Activated CD8-positive, alpha-beta memory T cell treated with anti-CD3 and anti-CD28 coated beads for 36 hours (primary cell): ENCODE data around the gene LMTK3. TPM values are rescaled to one million over a fixed set of nuclear protein-coding genes. Genes with fewer than 3 reads are reported as not detected.

Experiments used
- CTCF ChIA-PET: fragments of 350-600 bp; sonication (Branson Sonifier 250); formaldehyde crosslinking; loops from one replicate; lab custom pipeline; 2021; ENCODE audit warnings: antibody characterized with exemption; lab: Charles Lee
- POLR2A ChIA-PET: fragments of 350-600 bp; sonication (Branson Sonifier 250); formaldehyde crosslinking; loops from one replicate; lab custom pipeline; 2021; ENCODE audit warnings: antibody characterized with exemption; lab: Charles Lee
- total RNA-seq, 2 experiments: library from RNA; stranded (reverse); gene quantifications; one replicate each; pipeline ENCODE4 v1.2.3, GENCODE V29; 2021

Gene LMTK3
- total RNA-seq, 2 experiments from 2014 or later, result 3.0 to 3.8 TPM

- ChIA-PET POLR2A (no interaction called here), CTCF (interaction anchor here (0.6 kb wide), 1 partner anchor 1478 kb away, joined by 3 read pairs; no protein-coding TSS in a partner anchor)
Measured at GRCh38 chr19:48511321-48511731, 309 bp downstream of the LMTK3 start.

GRCh38 chr19:48510421-48511268, 990 bp downstream of the LMTK3 start:
- ChIA-PET POLR2A (no interaction called here), CTCF (interaction anchor here (0.6 to 3.7 kb wide), 3 partner anchors 21 to 1477 kb away, joined by 3 to 15 read pairs (median 4); no protein-coding TSS in a partner anchor)

DNA sequence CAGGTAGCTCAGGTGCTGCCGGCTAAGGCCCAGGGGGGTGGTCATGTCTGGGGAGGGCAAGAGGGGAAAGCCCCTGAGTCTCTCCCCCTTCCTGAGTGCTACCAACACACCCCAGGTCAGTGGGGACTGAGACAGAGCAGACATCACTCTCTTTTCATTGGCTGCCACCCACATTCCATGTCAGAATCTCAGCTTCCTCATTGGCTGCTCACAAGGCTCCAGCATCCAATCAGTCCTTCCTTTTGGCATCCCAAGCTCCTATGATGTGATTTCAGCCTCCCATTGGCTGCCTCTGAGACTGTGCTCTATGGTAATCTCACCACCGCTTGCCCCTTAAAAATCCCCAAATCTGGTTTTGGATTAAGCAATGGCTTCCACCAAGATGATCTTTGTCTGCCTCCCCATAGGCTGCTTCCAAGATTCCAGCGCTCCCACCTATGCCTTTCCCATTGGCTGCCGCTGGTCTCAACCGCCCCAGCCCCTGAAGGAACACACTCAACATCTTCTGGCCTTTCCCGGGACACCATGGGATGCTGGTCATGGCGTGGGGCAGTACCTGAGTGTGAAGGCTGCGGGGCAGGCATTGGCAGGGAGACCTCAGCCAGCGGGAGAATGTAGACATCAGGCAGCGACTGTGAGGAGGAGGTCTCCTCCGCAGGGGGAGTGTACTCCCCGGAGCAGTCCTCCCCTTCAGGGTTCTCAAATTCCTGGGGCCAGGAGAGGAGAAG, 2.0 kb downstream of the LMTK3 start:
- CTCF ChIA-PET, result interaction anchor here (1.1 to 3.7 kb wide), 3 partner anchors 20 to 80 kb away, joined by 4 to 16 read pairs (median 15); no protein-coding TSS in a partner anchor

GRCh38 chr19:48508729-48509411, 2.8 kb downstream of the LMTK3 start:
- ChIA-PET CTCF (interaction anchor here (1.1 to 3.7 kb wide), 3 partner anchors 19 to 81 kb away, joined by 4 to 16 read pairs (median 15); no protein-coding TSS in a partner anchor), POLR2A (no interaction called here)

More for the DNA sequence above, 2.0 kb downstream of the LMTK3 start:
- POLR2A ChIA-PET, result no interaction called here

DNA sequence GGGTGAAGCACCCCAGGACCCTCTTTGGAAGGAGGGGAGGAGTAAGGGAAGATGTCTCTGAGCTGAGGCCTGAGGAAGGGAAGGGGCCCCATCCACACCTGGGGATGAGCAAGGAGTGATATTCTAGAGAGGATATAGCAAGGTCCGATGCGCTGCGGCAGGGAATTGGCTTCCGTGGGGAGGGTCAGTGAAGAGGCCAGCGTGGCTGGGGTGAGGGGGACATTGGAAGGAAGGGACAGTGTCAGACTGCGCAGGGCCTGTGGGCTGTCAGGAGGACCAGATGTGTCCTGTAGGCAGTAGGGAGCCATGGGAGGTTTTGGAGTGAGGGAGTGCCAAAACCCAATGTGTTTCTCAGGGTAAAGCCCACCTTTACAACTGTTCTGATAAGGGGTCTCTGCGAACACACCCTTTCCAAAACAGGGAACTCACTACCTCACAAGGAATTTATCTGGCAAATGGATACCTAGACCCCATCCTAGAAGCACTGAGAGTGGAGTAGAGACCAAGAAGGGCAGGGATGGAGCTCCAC, 3.7 kb downstream of the LMTK3 start:
- POLR2A ChIA-PET, result interaction anchor here (0.5 to 0.8 kb wide), 2 partner anchors 76 to 236 kb away, joined by 3 to 5 read pairs; no protein-coding TSS in a partner anchor
- CTCF ChIA-PET, result interaction anchor here (1.0 to 3.7 kb wide), 6 partner anchors 8 to 101 kb away, joined by 3 to 25 read pairs (median 10); no protein-coding TSS in a partner anchor

GRCh38 chr19:48506138-48506733, 5.4 kb downstream of the LMTK3 start:
- CTCF ChIA-PET, result interaction anchor here (0.6 to 3.7 kb wide), 19 partner anchors 12 to 337 kb away, joined by 3 to 25 read pairs (median 3); no protein-coding TSS in a partner anchor
- POLR2A ChIA-PET, result no interaction called here

DNA sequence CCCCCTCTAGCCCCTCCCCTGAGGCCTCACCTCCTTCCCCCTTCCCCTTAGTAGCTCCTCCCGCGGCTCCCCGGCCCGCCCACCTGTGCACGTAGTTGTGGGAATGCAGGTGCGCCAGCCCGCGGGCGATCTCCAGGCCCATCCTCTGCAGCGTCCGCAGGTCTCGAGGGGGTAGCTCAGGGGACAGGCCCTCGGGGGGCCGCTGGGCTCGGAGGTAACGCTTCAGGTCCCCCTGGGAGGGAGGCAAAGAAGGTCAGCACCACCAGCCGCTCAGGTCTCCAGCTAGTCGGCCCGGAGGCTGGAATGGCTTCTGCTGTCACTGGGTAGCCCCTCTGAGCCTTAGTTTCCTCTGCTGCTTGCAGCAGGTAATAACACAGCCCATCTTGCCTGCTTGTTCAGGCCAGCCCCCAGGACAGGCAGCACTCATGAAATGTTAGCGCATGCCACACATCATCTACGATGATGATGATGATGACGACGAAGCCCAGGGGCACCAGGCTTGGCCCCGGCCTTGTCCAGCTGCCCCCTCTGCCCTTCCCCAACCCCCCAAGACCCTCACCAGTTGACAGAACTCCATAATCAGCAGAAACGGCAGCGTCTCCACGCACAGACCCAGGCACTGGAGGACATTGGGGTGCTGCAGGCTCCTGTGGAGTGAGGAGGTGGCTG, 9.2 kb downstream of the LMTK3 start:
- CTCF ChIA-PET, result interaction anchor here (0.5 to 1.2 kb wide), 5 partner anchors 11 to 111 kb away, joined by 3 to 7 read pairs (median 3); partner anchors contain the start of gene KDELR1
- POLR2A ChIA-PET, result interaction anchor here (1.0 kb wide), 1 partner anchor 118 kb away, joined by 4 read pairs; no protein-coding TSS in a partner anchor

- POLR2A ChIA-PET, result interaction anchor here (1.0 kb wide), 1 partner anchor 119 kb away, joined by 4 read pairs; no protein-coding TSS in a partner anchor
- CTCF ChIA-PET, result interaction anchor here (0.5 to 1.7 kb wide), 6 partner anchors 12 to 110 kb away, joined by 3 to 11 read pairs (median 4); partner anchors contain the start of gene KDELR1
Measured at GRCh38 chr19:48501494-48502349, 9.9 kb downstream of the LMTK3 start.

- ChIA-PET CTCF (interaction anchor here (1.6 to 1.7 kb wide), 2 partner anchors 11 to 89 kb away, joined by 3 to 11 read pairs; no protein-coding TSS in a partner anchor), POLR2A (no interaction called here)
Measured at GRCh38 chr19:48500830-48501493, 10.7 kb downstream of the LMTK3 start.

- ChIA-PET CTCF (interaction anchor here (1.6 kb wide), 1 partner anchor 90 kb away, joined by 3 read pairs; no protein-coding TSS in a partner anchor), POLR2A (no interaction called here)
Measured at GRCh38 chr19:48499316-48500090, 12.1 kb downstream of the LMTK3 start.

DNA sequence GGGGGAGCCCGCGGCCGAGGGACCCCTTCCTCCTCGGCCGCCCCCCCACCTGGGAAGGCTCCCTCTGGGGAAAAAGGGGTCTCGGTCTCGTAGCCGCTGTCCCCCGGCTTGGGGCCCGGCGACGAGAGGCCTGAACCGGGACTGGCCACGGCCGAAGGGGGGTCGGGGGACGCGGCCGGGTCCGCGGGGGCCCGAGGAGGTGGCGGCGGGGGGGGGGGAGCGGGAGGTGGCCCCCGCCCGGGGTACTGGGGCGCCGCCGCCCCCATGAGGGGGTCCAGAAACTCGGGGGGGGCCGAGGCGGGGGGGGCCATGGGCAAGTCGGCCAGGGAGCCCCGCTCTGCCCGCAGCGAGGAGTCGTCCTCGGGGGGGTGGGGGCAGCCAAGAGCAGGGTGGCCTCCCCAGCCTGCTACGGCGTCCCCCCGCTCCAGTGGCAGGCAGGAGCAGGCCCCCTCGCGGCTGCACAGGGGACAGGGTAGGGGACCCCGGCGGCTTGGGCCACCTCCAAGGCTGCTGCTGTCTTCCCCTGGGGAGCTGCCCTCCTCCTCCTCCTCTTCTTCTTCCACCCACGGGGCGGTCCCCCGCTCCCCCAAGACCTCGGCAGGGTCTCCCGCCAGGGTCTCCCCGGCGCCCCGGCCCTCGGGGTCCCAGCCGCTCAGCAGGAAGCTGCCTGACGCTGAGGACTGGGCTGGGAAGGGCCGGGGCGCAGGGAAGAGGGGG, 12.9 kb downstream of the LMTK3 start:
- CTCF ChIA-PET, result no interaction called here
- POLR2A ChIA-PET, result no interaction called here

GRCh38 chr19:48497728-48498594, 13.7 kb downstream of the LMTK3 start:
- ChIA-PET POLR2A (interaction anchor here (0.5 kb wide), 1 partner anchor 83 kb away, joined by 8 read pairs; no protein-coding TSS in a partner anchor), CTCF (no interaction called here)

- CTCF ChIA-PET, result interaction anchor here (1.0 to 1.6 kb wide), 2 partner anchors 10 to 87 kb away, joined by 3 read pairs; no protein-coding TSS in a partner anchor
- POLR2A ChIA-PET, result interaction anchor here (0.5 kb wide), 1 partner anchor 84 kb away, joined by 8 read pairs; no protein-coding TSS in a partner anchor
Measured at GRCh38 chr19:48496959-48497727, 14.5 kb downstream of the LMTK3 start.
